Measurements from ENCODE around the gene SPINK6.

SPINK6 gene

GRCh38 chr5:148205044-148205806, 2.4 kb downstream of the SPINK6 start:
- TF ChIP-seq CTCF (IDR thresholded peaks at IDR 0.05): no peak

GRCh38 chr5:148205865-148206264, 3.0 kb downstream of the SPINK6 start:
- TF ChIP-seq CTCF (IDR thresholded peaks at IDR 0.05): no peak

DNA sequence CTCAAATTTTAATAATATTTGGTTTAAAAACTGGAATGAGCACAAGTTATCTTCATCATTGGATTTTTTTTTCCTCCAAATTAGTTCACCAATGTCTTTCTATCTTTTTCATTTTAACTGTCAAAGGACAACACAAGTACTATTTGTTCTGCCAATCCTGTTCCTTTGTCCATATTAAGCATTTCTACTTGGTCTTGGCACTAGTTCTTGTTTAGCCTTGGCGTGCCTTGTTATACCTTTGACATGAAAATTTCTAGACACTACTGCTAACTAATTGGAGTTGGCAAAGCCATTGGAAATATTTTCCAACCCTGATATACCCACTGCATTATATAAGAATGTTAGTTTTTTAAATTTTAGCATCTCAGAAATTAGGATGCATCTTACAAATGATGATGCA, 3.8 kb downstream of the SPINK6 start:
- no peak for TF ChIP-seq CTCF (IDR thresholded peaks at IDR 0.05)

DNA sequence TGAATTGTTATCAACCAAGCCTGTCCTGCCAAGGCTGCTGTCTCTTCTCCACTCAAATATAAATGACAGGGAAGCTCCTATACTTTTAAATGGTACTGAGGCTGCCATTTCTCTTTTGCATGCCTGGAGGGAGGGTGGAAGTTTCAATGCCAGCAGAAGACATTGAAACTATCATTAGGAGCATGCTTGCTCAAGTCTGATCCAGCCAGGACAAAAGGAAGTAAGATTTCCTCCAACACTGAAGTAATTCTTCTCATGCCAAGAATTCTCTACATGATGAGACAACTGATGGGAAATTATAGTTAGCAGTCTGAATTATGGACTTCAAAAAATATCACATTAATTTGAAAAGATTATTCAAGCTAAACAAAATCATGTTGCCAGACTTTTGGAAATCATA, 5.4 kb downstream of the SPINK6 start:
- no peak for TF ChIP-seq CTCF (IDR thresholded peaks at IDR 0.05)

DNA sequence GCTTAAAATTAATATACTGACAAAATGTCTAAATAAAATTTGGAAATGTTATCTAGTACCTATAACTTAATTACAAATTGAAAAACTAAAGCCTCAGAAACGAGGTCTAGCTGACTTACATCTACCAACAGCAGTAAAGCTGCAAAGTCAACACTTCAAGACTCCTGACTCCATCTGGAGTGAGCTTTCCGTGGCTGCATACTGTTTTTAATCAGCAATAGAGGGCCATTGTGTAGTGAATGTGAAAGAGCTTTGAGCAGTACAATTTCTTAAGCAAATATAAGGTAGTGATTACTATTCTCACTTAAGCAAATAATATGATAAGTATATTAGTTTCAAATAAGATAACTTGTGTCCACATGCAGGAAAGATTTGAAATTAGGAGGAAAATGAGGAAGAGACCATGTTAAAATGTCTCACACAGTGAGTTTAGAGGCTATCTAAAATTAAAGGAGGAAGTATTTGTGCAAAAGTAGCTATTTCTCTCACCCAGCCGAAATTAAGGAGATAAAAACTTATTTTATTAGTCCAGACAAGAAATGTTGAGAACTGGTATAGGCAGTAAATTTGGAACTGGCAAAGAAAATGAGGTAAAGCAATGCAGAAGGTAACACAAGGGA, 6.4 kb downstream of the SPINK6 start:
- no peak for TF ChIP-seq CTCF (IDR thresholded peaks at IDR 0.05)

DNA sequence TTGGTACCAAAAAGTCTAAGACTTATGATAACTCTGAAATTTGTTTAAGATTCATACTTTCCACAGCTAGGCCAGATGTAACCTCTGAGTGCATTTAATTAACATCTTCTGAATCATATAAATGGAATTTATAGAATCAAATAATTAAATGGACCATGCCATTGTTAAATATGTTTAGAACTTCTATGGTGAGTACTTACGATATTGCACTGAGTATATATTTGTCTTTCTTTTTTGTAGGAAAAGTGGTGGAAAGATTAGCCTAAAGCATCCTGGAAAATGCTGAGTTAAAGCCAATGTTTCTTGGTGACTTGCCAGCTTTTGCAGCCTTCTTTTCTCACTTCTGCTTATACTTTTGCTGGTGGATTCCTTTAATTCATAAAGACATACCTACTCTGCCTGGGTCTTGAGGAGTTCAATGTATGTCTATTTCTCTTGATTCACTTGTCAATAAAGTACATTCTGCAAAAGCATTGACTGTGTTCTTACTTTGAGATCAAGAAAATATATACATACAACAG, 11.9 kb downstream of the SPINK6 start:
- TF ChIP-seq CTCF (IDR thresholded peaks at IDR 0.05): no peak

GRCh38 chr5:148221508-148221907, 18.7 kb downstream of the SPINK6 start:
- TF ChIP-seq CTCF (IDR thresholded peaks at IDR 0.05): no peak
